Activated gamma-delta T cell (primary cell): ENCODE results near the gene SYT15.
"Not testable (repeated sequence)": the region's sequence is repeated elsewhere in the genome, so short reads cannot be mapped to it uniquely, and the experiment has no call there.

ENCODE experiments used
- DNase-seq: peaks from one replicate; lab custom pipeline; 2025; lab: John Stamatoyannopoulos, UW

The SYT15 gene

GRCh38 chr10:46589589-46589988 lies 10.7 kb downstream of the SYT15 start:
- DNase-seq: not testable (repeated sequence)

GRCh38 chr10:46591053-46591452 lies 12.1 kb downstream of the SYT15 start:
- not testable (repeated sequence) for DNase-seq

GRCh38 chr10:46593307-46593706 lies 14.4 kb downstream of the SYT15 start:
- DNase-seq: not testable (repeated sequence)

GRCh38 chr10:46594453-46595063 lies 15.6 kb downstream of the SYT15 start:
- DNase-seq: not testable (repeated sequence)

- not testable (repeated sequence) for DNase-seq
Observed at GRCh38 chr10:46596570-46596969, 17.6 kb downstream of the SYT15 start.

- not testable (repeated sequence) for DNase-seq
Observed at GRCh38 chr10:46597616-46598246, 18.8 kb downstream of the SYT15 start.

- DNase-seq: not testable (repeated sequence)
Observed at GRCh38 chr10:46600516-46600915, 21.6 kb downstream of the SYT15 start.

GRCh38 chr10:46615540-46615939 lies 36.6 kb downstream of the SYT15 start:
- not testable (repeated sequence) for DNase-seq

- not testable (repeated sequence) for DNase-seq
Observed at GRCh38 chr10:46616227-46616626, 37.3 kb downstream of the SYT15 start.

GRCh38 chr10:46617134-46617533 lies 38.2 kb downstream of the SYT15 start:
- DNase-seq: not testable (repeated sequence)

- not testable (repeated sequence) for DNase-seq
Observed at GRCh38 chr10:46617913-46618312, 39.0 kb downstream of the SYT15 start.

- DNase-seq: not testable (repeated sequence)
Observed at GRCh38 chr10:46623899-46624654, 45.1 kb downstream of the SYT15 start.

- DNase-seq: not testable (repeated sequence)
Observed at GRCh38 chr10:46629805-46630204, 50.9 kb downstream of the SYT15 start.

- DNase-seq: not testable (repeated sequence)
Observed at GRCh38 chr10:46630816-46631215, 51.9 kb downstream of the SYT15 start.

- not testable (repeated sequence) for DNase-seq
Observed at GRCh38 chr10:46631683-46632082, 52.8 kb downstream of the SYT15 start.

- not testable (repeated sequence) for DNase-seq
Observed at GRCh38 chr10:46634698-46635097, 55.8 kb downstream of the SYT15 start.

- not testable (repeated sequence) for DNase-seq
Observed at GRCh38 chr10:46635364-46635959, 56.5 kb downstream of the SYT15 start.

- not testable (repeated sequence) for DNase-seq
Observed at GRCh38 chr10:46640005-46640404, 61.1 kb downstream of the SYT15 start.
